ENCODE measurements around the gene PSD.

Gene PSD

DNA sequence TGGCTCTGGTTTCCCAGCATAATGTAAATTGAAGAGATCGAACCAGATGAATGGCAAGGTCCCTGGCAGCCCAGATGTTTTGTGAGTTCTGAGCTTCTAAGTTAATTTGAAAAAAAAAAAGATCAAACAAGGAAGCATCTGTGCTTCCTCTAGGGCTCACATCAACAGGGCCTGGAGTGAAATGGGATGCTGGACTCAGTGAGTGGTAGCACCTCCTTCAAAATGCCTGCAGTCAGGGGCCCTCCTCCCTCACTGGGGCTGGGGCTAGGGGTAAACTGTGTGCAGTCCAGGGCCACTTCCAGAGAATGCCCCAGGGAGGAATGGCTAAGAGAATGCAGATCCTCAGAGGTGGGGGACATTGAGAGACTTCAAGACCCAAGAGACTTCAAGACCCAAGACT lies 19.8 kb upstream of the PSD start:
- DNase-seq: no peak

- no peak for DNase-seq
These were observed 18.9 kb upstream of the PSD start for GRCh38 chr10:102437515-102437914.

GRCh38 chr10:102436312-102436711 lies 17.7 kb upstream of the PSD start:
- no peak for DNase-seq

DNA sequence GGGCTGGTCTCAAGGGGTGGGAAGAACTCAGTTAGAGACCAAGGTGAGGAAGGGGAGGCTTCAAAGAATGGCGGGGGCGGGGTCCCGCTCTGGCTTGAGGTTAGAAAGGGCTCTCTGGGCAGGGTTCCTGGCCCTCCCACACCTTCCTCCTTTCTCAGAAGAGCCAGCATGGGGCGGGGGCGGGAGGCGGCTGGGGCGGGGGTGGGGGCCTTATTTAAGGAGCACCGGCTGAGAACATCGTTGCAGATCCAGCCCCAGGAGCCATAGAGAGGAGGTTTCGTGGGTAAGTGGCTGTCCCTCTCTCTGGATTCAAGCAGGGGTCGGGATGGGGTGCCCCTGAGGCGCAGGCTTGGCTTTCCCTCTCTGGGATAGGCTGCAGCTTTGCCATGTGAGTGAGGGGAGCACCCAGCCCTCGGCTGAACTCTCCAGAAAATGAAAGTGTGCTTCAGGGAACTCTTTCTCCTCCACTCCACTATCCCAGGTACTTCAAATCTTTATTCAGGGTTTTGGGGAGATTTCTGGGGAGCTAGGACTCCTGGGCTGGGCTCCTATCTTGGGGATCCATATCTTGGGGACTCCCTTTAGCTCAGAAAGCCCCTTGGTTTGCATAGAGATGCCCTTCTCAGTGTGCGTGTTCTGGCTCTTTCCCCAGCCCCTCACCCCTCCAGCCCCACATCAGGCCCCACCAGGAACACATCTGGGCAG lies 17.1 kb upstream of the PSD start:
- DNase-seq: peak; percentile 29

GRCh38 chr10:102435133-102435497 lies 16.5 kb upstream of the PSD start:
- DNase-seq: no peak

DNA sequence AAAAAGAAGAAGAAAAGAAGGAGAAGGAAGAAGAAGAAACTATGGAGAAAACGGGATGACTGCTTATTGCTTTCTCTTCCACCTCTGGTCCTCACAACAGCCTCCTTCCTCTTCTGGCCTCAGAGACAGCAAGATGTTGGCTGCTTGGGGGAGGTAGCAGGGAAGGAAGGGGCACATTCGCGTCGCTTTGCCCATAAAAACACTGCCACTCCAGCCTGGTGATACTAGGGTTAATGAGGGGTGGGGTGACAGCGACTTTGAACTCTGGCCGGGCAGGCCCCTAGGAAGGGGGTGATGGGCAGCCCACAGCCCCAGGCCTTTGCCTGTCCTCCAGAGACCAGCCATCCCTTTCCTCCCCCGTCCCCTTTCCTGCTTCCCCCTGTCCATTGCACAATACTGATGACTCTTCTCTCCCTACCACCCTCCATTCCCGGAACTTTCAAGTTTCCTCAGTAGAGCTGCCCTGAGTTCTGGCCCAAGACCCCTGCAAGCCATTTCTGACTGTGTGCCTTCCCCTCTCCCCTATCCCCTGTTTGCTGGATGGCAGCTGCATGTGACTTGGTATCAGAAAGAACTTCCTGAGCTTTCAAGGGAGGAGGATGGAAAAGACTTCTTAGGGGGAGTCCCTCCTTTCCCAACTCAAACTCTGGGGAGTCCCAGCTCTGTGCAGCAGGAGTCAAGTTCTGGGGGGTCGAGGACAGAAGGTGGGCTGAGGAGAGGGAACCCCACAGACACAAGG lies 16.0 kb upstream of the PSD start:
- no peak for DNase-seq

DNA sequence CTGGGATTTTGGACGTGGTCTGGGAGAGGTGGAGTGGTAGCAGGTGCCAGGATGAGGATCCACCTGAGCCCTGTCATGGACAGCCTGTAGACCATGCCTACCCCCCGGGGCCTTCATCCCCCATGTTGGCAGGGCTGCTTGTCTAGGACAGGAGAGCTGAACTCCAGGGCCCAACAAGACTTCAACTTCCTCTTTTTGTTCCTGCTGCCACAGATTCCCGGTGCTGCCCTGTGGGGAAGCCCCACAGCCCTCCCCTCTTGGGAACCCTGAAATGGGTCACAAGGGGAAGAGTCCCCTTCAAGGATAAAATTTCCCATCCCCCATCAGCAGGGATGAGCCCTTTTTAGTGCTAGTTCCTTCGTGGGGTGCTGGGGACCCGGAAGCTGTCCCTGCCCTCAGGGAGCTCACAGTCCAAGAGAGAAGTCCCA lies 15.0 kb upstream of the PSD start:
- no peak for DNase-seq

DNA sequence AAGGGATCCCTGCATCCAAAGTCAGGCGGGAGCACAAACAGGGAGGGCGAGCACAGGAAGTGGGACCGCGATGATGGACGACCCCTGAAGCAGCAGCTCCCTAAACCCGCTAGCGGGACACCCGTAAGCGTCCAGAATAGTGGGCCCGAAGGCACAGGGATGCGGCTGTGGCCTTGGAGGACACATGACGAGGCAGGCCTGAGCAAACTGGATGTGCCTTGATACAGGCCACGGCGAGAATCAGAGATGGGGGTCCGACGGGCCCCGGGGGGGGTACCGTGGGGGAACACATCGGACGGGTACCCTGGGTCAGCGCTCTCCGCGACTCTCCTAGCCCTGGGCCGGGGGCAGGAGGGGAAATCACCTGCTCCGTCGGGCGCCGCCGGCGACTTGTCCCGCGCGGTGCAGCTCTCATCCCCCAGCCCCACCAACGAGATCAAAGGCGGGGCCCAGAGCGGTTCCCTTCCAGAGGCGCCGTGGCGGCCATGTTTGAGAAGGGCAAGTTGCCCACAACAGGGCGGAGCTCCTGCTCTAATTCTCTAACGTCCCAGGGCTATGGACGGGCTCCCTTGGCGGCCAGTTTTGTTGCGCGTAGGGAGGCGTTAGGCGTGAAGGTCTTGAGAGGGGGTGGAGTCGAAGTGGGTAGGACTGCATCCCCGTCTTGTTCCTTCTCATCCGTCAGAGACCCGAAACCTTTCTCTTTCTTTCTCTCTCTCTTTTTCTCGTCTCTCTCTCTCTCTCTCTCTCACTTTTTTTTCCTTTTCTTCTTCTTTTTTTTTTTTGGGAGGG lies 13.8 kb upstream of the PSD start, which contains the start of gene CUEDC2:
TSS of gene CUEDC2 (minus strand) at position 413 of the 789 bp plus-strand sequence. CDS start 7,386 bp downstream, outside the sequence.
- peak; percentile 83 for DNase-seq

DNA sequence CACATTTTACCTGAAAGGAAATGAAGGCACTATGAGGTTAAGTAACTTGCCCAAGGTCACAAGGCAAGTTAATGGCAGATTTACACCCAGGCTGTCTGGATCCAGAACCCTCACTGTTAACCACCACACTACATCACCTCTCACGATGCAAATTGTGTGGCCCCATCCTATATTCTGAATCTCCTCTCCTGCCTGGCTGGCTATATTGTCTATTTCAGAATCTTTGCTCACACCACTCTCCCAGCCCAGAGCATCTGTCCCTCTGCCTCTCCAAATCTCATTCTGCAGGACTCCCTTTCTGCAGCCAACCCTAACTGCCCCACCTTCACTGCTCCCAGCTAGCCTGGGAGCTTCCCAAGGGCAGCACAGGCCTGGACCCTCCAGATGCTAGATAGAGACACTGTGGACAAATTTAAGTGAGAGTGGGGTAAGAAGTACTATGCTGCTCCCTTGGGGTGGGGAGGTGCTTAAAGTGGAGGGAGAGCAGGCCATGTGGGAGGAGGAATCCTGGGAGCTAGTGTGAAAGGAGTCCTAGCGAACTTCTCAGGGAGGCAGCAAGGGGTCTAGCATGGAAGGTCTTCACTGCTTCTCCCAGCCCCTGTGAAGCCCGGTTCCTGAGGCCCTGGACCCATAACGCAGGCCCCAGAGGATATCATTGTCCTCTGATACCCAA lies 13.0 kb upstream of the PSD start:
- DNase-seq: no peak

DNA sequence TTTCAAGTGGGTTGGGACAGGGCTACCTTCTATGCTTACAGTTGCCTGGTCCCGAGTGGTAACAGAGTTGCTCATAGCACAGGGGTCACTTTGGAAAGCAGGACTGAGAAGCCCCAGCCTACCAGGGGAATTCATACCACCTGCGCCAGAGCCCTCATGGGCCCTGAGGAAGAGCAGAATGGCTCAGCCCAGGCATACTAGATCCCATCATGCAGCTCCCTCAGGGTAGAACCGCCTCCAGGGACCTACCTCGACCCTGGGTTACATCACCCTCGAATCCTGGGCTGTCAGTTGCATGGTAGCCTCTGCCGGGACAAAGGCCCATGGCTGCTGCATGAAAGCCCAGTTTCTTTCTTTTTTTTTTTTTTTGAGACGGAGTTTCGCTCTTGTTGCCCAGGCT lies 10.9 kb upstream of the PSD start:
- no peak for DNase-seq

- DNase-seq: no peak
These were observed 8.3 kb upstream of the PSD start for GRCh38 chr10:102426803-102427287.

DNA sequence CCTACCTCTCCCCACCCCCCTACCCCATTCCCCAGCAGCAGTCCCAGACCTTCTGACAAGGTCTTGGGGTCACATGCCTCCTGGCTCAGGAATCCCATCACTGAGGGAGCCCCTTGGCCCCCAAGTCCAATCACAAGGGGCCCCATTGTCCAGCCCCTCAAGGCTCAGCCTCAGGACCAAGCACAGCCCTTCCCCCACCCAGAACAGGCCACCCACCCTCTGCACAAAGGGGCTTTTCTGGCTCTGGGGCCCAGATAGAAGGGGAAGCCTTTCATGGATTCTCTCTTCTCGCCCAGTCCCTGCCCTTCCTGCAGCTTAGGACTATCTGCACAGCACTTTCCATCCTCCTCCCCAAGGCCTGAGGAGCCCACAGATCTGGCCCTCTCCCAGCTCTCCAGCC lies 6.9 kb upstream of the PSD start:
- no peak for DNase-seq

GRCh38 chr10:102424916-102425315 lies 6.3 kb upstream of the PSD start:
- no peak for DNase-seq

DNA sequence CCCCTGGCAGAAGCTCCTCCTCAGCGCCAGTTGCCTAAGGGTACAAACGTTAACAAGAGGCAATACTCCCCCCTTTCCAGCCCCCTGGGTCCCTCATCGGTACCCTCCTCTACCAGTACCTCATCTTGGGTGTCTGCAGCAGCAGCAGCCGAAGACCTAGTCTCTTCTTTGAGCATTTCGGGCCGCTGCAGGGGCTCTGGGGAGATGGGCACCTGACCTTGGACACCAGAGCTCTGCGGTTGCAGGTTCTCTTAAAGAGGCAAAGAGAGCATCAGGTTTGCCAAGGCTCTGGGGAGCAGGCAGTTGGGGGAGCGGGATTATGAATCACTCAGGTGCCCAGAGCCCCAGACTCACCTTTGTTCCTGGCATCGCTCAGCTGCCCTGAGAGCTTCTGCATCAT lies 5.6 kb upstream of the PSD start:
- no peak for DNase-seq

GRCh38 chr10:102423372-102423968 lies 4.9 kb upstream of the PSD start:
- no peak for DNase-seq

- no peak for DNase-seq
These were observed 4.1 kb upstream of the PSD start for GRCh38 chr10:102422545-102423129.

DNA sequence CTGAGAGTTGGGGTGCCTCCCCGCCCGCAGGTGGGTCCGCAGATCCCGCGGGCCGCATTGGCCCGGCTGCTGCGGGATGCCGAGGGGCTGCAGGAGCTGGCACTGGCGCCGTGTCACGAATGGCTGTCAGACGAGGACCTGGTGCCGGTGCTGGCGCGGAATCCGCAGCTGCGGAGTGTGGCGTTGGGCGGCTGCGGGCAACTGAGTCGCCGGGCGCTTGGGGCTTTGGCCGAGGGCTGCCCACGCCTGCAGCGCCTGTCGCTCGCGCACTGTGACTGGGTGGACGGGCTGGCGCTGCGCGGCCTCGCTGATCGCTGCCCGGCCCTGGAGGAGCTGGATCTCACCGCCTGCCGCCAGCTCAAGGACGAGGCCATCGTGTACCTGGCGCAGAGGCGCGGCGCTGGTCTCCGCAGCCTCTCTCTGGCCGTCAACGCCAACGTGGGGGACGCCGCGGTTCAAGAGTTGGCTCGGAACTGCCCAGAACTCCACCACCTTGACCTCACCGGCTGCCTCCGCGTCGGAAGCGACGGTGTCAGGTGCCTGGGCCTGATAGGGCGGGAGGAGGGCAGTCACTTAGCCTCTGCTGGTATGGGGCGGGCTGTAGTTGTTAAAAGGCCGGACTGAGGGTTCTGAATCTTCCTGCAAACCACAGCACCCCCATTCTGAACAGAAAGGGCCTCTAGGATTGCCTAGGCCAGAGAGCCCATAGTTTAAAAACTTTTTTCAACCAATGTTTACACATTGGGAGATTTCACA lies 3.4 kb upstream of the PSD start:
- no peak for DNase-seq

GRCh38 chr10:102421507-102421756 lies 2.8 kb upstream of the PSD start:
- no peak for DNase-seq

DNA sequence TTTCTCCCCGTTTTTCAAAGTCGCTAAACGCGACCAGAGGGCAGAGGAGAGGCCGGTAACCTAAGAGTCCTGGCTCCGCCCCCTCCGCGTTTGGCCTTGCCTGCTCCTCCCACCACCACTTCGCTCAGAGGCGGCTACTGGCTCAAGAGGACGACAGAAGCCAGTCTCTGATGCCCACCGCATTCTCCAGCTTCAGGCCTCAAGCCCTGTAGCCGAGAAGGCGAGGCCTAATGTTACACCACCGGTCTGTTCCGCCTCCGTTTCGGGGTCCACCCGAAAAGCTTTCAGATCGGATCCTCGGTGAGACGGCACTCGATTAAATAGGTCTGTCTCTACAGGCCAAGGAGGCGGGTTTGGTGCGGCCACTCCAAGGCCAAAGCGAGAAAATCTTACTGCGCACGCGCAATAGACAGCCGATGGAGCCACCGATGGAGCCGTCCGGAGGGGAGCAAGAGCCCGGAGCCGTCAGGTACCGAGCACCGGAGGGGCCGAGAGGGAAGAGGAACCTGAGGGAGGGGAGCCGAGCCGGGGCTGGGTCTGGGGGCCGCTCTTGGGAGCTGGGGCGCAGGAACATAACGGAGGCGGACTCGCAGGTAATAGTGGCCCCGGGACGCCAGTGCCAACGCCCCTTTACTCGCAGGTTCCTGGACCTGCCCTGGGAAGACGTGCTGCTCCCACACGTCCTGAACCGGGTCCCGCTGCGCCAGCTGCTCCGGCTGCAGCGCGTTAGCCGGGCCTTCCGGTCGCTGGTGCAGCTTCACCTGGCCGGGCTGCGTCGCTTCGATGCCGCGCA lies 2.3 kb upstream of the PSD start, which contains the start of gene FBXL15:
TSS of gene FBXL15 (plus strand) at position 123 of the 793 bp plus-strand sequence. CDS start at position 417, 294 bp downstream.
- peak; percentile 88 for DNase-seq

DNA sequence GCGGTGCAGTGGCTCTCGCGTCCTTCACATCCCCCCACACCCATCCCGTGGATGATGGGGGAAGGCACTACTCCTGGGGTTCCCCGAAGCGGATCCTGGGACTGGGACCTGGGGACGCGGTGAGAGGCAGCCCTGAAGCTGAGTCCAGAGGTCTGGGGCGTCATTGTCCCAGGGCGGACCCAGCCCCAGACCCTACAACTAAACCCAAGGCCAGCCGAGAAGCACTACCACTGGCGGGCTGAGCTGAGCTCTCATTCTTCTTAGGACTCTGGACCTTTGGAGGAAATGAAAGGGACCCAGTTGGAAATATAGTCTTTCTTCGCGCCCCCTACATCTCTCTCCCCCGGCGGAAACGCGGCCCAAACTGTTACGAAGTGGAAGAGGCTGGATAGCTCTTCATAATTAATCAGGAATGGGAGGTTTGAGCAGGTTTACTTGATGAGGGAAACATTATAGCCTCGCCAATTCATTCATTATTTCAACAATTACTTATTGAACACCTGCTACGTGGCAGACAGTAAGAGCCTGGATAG lies 1.7 kb upstream of the PSD start:
- no peak for DNase-seq
